ENCODE data around the gene RAE1. TPM values are rescaled to one million over a fixed set of nuclear protein-coding genes. Genes with fewer than 3 reads are reported as not detected.

Gene RAE1
- total RNA-seq, 3 donors from 2014 or later (not counting 1 experiment from before 2014, with no cell fraction given) = 50.3 to 66.8 (median 52.5) TPM

DNA sequence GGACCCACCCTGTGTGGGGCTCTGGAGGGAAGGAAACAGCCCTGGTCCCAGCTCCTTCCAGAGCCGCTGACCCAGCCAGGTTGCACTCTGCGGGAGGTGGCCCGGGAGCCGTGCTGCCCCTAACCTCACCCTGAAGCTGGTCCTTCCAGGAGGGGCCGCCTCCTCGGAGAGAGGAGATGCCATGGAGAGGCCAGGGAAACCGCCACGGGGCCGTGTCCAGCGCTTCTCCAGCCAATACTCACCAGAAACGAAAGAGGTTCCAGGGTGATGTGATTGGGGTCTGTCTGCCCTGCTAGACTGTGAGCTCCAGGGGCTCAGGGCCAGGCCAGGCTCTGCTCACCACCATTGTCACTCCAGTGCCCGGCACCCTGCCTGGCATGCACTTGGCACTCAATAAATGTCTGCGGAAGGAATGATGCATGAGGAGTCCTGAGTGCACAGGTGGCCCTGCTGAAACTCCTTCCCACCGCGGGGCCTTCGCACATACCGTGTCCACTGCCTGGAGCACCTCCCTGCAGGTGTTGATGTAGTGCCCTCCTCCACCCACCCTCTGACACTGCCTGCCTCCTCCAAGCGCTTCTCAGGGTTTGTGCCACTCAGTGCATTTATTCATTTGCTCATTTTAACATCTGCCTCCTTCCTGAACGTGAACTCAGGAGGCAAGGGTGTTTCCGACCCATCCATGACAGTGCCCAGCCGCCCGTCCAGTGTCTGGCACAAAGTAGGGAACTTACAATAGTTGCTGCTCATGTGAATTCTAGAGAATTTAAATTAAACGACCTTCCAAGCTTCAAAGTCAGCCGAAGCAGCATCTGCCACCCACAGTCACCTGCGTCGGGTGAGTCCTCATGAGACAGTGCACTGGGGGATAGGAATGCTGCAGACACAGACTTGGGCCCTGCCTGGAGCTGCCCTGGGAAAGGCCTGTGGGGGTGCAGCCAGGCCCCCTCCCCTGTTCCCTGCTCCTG, 70.5 kb downstream of the RAE1 start:
- H3K27me3 ChIP-seq (ENCODE audit: control insufficient read depth, insufficient read depth, low read length) = no peaks in the 10 kb centered on the region

DNA sequence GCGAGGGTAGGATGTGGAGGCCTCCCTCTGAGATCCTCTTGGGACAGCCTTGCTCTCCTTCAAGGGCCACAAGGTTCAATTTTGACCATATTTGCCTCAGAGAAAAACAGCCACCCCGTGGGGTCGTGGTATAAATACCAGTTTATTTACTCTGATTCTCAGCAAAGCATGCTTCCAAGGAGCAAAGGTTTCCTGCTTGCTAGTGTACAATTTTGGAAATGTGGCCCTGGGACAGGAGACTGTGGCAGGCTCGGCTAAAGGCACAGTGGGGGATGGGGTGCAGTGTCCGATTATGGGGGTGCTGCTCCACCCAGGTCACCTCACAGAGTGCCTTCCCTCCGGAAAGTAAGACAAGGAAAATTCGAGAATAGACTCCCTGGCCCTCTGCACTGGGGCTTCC, 71.2 kb downstream of the RAE1 start:
- H3K27me3 ChIP-seq (ENCODE audit: control insufficient read depth, insufficient read depth, low read length) = no peaks in the 10 kb centered on the region
- DNase-seq = no peak

More for the DNA sequence above, 70.5 kb downstream of the RAE1 start:
- ATAC-seq (no peak), DNase-seq (no peak)
- WGBS (ENCODE audit: insufficient coverage) = 96% methylated on average over 26 of the region's 26 CpGs
- Mint-ChIP-seq H3K9me3 (no peaks in the 10 kb centered on the region), H3K4me1 (peaks cover 13 to 31% of the 10 kb centered on the region in 2 donors), H3K4me3 (no peak overlapping the region), H3K27ac (no peak overlapping the region), H3K36me3 (no peaks in the 10 kb centered on the region), H3K27me3 (ENCODE audit: low read depth in 2 of 2) (no peaks in the 10 kb centered on the region)
- H3K9me3 ChIP-seq (ENCODE audit: control insufficient read depth, insufficient read depth, low read length) = no peaks in the 10 kb centered on the region
- intact Hi-C loops (cut with micrococcal nuclease) = no loop called here
- H3K36me3 ChIP-seq (ENCODE audit: control insufficient read depth, insufficient read depth, low read length) = no peaks in the 10 kb centered on the region
- H3K27ac ChIP-seq (ENCODE audit: low read length) = no peak overlapping the region
- TF ChIP-seq, protein P1, sequence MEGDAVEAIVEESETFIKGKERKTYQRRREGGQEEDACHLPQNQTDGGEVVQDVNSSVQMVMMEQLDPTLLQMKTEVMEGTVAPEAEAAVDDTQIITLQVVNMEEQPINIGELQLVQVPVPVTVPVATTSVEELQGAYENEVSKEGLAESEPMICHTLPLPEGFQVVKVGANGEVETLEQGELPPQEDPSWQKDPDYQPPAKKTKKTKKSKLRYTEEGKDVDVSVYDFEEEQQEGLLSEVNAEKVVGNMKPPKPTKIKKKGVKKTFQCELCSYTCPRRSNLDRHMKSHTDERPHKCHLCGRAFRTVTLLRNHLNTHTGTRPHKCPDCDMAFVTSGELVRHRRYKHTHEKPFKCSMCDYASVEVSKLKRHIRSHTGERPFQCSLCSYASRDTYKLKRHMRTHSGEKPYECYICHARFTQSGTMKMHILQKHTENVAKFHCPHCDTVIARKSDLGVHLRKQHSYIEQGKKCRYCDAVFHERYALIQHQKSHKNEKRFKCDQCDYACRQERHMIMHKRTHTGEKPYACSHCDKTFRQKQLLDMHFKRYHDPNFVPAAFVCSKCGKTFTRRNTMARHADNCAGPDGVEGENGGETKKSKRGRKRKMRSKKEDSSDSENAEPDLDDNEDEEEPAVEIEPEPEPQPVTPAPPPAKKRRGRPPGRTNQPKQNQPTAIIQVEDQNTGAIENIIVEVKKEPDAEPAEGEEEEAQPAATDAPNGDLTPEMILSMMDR (IDR thresholded peaks at IDR 0.05) = no peak
- peaks cover 21% of the 10 kb centered on the region for H3K4me1 ChIP-seq (ENCODE audit: control insufficient read depth, insufficient read depth, low read length)
- H3K4me3 ChIP-seq (ENCODE audit: low read length) = no peak overlapping the region

DNA sequence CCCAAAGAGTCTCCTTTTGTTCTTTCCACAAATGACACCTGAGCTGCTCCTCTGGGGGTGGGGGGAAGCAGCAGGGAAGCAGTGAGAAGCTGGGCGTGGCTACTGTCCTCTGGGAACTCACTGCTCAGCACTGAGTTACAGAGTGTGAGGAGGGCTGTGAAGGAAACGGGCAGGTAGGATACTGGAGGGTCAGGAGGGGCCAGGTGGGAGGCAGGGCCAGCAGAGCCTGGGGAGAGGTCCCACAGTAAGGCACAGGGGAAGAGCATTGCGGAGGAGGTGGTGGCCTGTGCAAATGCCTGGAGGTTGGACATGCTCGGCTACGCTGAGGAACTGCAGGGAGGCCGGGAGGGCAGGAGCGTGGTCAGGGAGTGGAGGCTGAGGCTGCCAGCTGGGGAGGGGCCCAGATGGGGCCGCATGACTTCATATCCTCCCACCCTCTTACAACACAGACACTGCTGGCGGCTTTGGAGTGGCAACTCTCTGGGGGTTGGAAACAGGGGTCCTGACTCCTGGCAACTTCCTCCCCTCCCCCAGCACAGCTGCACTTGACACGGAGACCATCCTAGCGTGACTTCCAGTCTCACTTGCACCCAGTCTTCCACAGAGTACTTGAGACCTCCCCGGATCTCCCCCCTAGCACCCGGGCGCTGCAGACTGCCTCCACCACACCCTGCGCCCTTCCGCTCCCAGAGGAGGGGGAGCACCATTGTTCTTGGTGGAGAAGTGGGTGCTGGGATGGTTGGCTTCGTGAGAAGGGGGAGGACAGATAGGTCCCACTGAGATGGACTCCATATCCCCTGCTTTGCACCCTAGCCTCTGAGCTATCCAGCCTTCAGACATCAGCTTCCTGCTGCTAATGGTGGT, 74.3 kb downstream of the RAE1 start:
- Histone ChIP-seq H3K27ac (ENCODE audit: low read length) (no peak overlapping the region), H3K9me3 (ENCODE audit: control insufficient read depth, insufficient read depth, low read length) (no peaks in the 10 kb centered on the region), H3K36me3 (ENCODE audit: control insufficient read depth, insufficient read depth, low read length) (no peaks in the 10 kb centered on the region), H3K4me3 (ENCODE audit: low read length) (no peak overlapping the region), H3K4me1 (ENCODE audit: control insufficient read depth, insufficient read depth, low read length) (peaks cover 38% of the 10 kb centered on the region), H3K27me3 (ENCODE audit: control insufficient read depth, insufficient read depth, low read length) (no peaks in the 10 kb centered on the region)
- H3K4me1 Mint-ChIP-seq = peaks cover 9 to 23% of the 10 kb centered on the region in 2 donors
- no peak overlapping the region for H3K4me3 Mint-ChIP-seq
- H3K9me3 Mint-ChIP-seq = no peaks in the 10 kb centered on the region
- 73% methylated on average over 12 of the region's 17 CpGs for WGBS (ENCODE audit: insufficient coverage)
- H3K27ac Mint-ChIP-seq = no peak overlapping the region
- intact Hi-C loops (cut with micrococcal nuclease) = no loop called here
- H3K36me3 Mint-ChIP-seq = no peaks in the 10 kb centered on the region
- ATAC-seq (no peak), DNase-seq (no peak)
- TF ChIP-seq, protein P1 (IDR thresholded peaks at IDR 0.05) = no peak
- peaks cover 0 to 4% of the 10 kb centered on the region in 2 donors for H3K27me3 Mint-ChIP-seq (ENCODE audit: low read depth in 2 of 2)

More for the DNA sequence above, 71.2 kb downstream of the RAE1 start:
- no peaks in the 10 kb centered on the region for H3K36me3 Mint-ChIP-seq
- intact Hi-C loops (cut with micrococcal nuclease) = no loop called here
- no peak overlapping the region for H3K4me3 ChIP-seq (ENCODE audit: low read length)
- H3K9me3 Mint-ChIP-seq = no peaks in the 10 kb centered on the region
- TF ChIP-seq, protein P1 (IDR thresholded peaks at IDR 0.05) = no peak
- H3K4me1 Mint-ChIP-seq = peaks cover 13 to 27% of the 10 kb centered on the region in 2 donors
- no peak overlapping the region for H3K27ac ChIP-seq (ENCODE audit: low read length)
- ATAC-seq = no peak
- H3K36me3 ChIP-seq (ENCODE audit: control insufficient read depth, insufficient read depth, low read length) = no peaks in the 10 kb centered on the region
- no peak overlapping the region for H3K27ac Mint-ChIP-seq
- H3K27me3 Mint-ChIP-seq (ENCODE audit: low read depth in 2 of 2) = no peaks in the 10 kb centered on the region
- no peak overlapping the region for H3K4me3 Mint-ChIP-seq
- 89% methylated on average over 7 of the region's 7 CpGs for WGBS (ENCODE audit: insufficient coverage)
- no peaks in the 10 kb centered on the region for H3K9me3 ChIP-seq (ENCODE audit: control insufficient read depth, insufficient read depth, low read length)
- peaks cover 25% of the 10 kb centered on the region for H3K4me1 ChIP-seq (ENCODE audit: control insufficient read depth, insufficient read depth, low read length)
